GM18951 (cell line): ENCODE results near the gene MYL4.
"Not testable (repeated sequence)": the region's sequence is repeated elsewhere in the genome, so short reads cannot be mapped to it uniquely, and the experiment has no call there.

ENCODE experiments used
- POLR2A ChIP-seq: IDR thresholded peaks from 4 replicates; pipeline ENCODE4 v1.6.1; 2011; ENCODE audit warnings: mild to moderate bottlenecking; ENCODE audit not compliant: insufficient read length, insufficient read depth; ENCODE audit errors: extremely low read depth
- in situ Hi-C: fragments of 300-500 bp; cut with MboI; formaldehyde crosslinking; loops from one replicate; pipeline ENCODE4 v1.12.0; 2022; ENCODE audit warnings: low sequenced_read_pairs, mixed read lengths, inconsistent platforms; ENCODE audit not compliant: unreplicated experiment

MYL4 gene

DNA sequence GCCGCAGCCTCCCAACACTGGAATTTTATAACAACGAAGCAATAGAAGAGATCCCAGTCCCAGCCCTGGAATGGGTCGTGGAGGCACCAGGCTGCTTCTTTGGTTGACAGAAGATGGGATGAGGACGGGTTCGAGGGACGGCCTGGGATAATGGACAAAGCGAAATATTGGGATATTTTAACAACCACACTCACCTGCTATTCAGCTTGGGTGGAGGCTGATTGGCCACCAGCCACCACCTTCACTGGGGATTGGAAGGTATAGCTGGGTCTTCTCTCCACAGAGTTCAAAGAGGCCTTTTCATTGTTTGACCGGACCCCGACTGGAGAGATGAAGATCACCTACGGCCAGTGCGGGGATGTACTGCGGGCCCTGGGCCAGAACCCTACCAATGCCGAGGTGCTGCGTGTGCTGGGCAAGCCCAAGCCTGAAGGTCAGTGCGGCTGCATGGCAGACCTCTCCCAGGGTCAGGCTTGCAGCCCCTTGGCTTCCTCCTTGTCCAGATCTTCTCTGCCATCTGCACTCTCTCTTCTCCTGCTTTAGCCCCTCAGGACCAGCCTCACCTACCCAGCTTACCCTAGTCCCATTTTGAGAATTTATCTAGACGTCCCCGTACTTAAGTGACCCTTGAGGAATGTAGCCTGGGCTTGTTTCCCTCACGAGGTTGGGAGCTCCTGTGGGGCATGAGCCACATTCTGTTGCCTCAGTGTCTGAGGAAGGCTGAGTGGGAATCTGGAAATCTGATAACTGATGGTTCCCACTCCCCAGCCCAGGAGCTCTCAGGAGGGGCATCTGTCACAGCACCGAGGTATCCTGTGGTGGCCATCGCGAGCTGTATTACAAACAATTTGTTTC is 10.7 kb downstream of the MYL4 start:
- no peak for TF ChIP-seq POLR2A
- in situ Hi-C loops = no loop called here

- in situ Hi-C loops = no loop called here
- TF ChIP-seq POLR2A = no peak
Measured at GRCh38 chr17:47220531-47220999, 11.4 kb downstream of the MYL4 start.

- in situ Hi-C loops = no loop called here
- TF ChIP-seq POLR2A = no peak
Measured at GRCh38 chr17:47221154-47221553, 12.0 kb downstream of the MYL4 start.

DNA sequence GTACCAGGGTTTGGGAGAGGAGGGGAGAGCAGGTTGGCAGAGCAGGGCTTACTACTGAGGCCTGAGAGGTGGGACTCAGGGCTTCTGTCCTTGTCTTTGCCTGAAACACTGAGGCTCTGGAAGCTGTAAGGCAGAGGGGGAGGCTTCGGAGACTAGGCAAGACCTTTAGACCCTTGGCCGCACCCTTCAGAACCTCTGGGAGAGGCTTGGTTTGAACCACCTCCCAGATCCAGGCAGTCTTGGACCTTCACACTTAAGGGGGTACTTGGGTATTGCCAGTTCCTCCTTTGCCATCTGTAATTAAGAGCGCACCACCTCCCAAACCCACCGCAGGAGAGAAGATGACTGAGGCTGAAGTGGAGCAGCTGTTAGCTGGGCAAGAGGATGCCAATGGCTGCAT is 12.9 kb downstream of the MYL4 start:
- TF ChIP-seq POLR2A = no peak
- in situ Hi-C loops = no loop called here

DNA sequence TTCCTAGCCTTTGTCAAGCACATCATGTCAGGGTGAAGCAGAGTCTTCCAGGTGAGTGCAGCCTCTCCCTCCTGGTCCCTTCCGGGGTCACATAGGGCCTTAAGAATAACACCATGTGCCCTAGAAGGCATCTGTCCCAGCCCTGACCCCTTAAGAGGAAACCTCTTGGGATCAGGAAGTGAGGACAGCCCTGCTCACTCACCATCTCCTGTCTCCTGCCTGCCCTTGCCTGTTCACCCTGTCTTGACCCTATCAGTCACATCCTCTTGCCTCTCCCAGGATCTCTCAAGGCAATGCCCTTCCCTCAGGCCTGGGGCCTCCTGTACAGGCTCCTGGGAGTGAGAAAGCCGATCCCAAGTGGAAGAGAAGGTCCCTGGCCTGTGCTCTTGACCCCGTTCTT is 13.9 kb downstream of the MYL4 start:
- in situ Hi-C loops = no loop called here

DNA sequence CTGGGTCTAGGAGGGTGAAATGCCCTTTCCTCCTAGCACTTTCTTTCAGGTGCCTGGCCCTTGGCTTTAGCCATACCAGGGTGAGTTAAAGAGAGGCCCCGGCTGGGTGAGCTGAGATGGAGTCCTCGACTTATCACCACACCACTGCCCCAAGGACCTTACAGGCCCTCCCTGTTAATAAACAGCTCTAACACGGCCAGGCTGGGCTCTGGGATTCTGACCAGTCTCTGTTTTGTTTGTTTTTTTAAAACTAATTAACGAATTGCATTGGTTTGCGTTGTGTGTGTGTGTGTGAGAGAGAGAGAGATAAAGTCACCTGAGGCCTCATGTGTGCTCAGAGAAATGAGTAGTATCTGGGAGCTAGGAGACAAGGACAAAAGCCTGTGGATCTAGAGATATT is 14.3 kb downstream of the MYL4 start:
- in situ Hi-C loops = no loop called here
- no peak for TF ChIP-seq POLR2A

More for the DNA sequence above, 13.9 kb downstream of the MYL4 start:
- no peak for TF ChIP-seq POLR2A

- in situ Hi-C loops = not testable (repeated sequence)
Measured at GRCh38 chr17:47224077-47224476, 14.9 kb downstream of the MYL4 start.

- no peak for TF ChIP-seq POLR2A
- in situ Hi-C loops = no loop called here
Measured at GRCh38 chr17:47224966-47225365, 15.8 kb downstream of the MYL4 start.

GRCh38 chr17:47225436-47225858 is 16.3 kb downstream of the MYL4 start:
- in situ Hi-C loops = no loop called here
- TF ChIP-seq POLR2A = no peak

DNA sequence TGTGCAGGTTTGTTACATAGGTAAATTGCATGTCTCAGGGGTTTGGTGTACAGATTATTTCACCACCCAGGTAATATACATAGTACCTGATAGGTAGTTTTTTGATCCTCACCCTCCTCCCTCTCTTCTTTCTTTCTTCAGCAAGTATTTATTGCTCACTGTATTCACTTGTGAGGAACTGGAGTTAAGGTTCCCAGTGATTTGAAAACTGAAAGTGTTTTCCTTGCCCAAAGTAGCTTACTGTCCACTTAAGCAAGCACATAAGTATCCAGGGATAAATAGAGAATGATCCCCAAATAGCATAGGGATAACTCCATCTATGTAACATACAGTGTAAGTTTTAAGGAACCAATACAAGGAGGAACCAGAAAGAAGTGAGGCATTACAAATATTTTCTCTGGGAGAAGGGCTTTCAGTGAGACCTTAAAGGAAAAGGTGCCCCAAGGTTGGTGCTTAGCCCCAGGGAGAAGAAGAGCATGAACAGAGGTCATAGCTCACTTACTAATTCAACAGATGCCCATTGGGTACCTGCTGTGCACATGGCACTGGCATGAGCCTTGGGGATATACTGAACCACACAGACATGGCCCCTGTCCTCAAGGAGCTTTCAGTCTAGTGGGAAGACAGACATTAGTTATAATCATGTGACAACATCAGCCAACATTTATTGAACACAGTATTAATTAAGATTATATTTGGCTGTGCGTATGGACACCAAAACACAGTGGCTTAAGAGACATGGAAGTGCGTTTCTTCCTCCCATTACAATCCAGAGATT is 17.0 kb downstream of the MYL4 start:
- in situ Hi-C loops = no loop called here
- no peak for TF ChIP-seq POLR2A

DNA sequence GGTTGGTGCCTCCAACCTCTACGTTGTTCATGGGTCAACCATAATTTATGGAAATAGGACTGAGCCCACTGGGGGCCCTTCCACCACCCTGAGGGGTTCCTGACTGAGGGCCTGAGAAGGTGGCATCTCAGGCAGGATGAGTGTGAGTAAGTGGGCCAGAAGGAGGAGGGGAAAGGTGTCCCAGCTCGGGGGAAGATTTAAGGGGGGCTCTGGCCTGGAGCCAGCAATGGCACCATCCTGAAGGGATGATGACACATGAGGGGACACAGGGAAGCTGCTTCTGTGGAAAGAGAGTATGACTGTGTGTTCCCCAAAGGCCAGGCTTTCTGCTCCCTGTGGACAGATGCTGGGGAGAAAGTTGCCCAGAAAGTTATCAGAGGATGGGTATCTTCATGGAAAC is 18.7 kb downstream of the MYL4 start:
- in situ Hi-C loops = no loop called here
- TF ChIP-seq POLR2A = no peak

DNA sequence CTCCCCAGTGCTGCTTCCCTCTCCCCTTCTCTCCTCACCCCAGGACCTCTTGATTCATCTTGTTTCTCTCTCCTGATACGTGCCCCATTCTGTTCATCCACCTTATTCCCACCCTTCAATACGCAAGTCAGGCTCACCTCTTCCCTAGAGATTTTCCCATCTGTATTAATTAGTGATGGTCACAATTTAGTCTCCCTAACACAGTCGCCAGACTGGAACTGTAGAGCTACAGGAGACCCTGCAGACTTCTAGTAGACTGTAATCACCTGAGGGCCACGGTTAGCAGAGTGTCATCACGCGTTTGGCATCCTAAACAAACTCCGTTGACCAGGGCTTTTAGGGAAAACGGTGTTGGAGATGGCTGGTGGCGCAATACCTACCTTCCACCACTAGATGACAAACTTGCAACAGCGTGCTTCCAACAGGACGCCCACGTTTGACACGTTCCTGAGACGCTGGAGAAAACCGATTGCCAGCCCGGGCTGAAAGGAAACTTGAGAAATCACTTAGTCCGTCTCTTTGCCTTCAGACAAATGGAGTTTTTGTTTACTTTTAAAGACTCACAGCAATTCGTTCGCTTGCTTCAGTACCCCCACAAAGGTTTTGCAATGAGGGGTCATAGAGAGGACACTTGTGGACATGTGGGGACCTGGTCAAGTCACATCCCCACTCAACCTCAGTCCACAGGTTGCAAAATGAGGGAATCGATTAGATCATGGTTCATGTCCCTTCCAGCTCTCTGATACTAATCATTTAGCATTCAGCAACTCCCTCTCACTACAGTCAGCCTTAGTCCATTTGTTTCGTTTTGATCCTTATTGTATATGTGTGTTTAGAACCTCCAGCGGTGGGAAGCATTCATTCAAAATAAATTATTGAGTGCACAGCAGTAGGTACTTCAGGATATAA is 20.6 kb downstream of the MYL4 start:
- in situ Hi-C loops = no loop called here
- no peak for TF ChIP-seq POLR2A

GRCh38 chr17:47230864-47231263 is 21.7 kb downstream of the MYL4 start:
- in situ Hi-C loops = no loop called here
- TF ChIP-seq POLR2A = no peak
